Breast epithelium (tissue), 3 donors: Measurements from ENCODE around the gene PPP1R1C.

Experiments
- CTCF ChIP-seq, 3 donors: fragments of 450-650 bp; IDR thresholded peaks; one replicate each; pipeline ENCODE4 v1.5.1; 2016 to 2017; ENCODE audit warnings: antibody characterized with exemption in 3 of 3, mild to moderate bottlenecking in 3 of 3, moderate library complexity in 3 of 3
- POLR2A ChIP-seq: fragments of 450-650 bp; IDR thresholded peaks from one replicate; pipeline ENCODE4 v1.6.1; 2016; ENCODE audit warnings: antibody characterized with exemption, mild to moderate bottlenecking, moderate library complexity

GRCh38 chr2:182050333-182051135 lies 64.9 kb downstream of the PPP1R1C start:
- TF ChIP-seq CTCF (IDR thresholded peaks at IDR 0.05) (no peak), POLR2A (no peak)
